HL-60 (cell line): ENCODE results near the gene SCYGR3.

Experiments
- DNase-seq, 2 experiments: peaks; one replicate each; pipeline ENCODE4 v3.0.0-alpha.2; 2010 to 2020; ENCODE audit warnings: low read depth in 1 of 2, low spot score in 1 of 2
- H3K27ac ChIP-seq: fragments of 250-450 bp; sonication (Bioruptor Pico); replicated peaks from 2 replicates; pipeline ENCODE4 v1.5.1; 2020; ENCODE audit warnings: mild to moderate bottlenecking, moderate library complexity
- H3K27me3 ChIP-seq: fragments of 250-450 bp; sonication (Bioruptor Pico); 2 replicates; pipeline ENCODE4 v1.5.1; 2021; ENCODE audit warnings: mild to moderate bottlenecking, moderate library complexity; ENCODE audit not compliant: insufficient read depth, poor library complexity, severe bottlenecking
- H3K4me3 ChIP-seq: replicated peaks from 2 replicates; pipeline ENCODE4 v1.5.1; 2011; ENCODE audit warnings: mild to moderate bottlenecking, control low read depth, low read length; ENCODE audit not compliant: insufficient read depth
- CTCF ChIP-seq: IDR thresholded peaks from one replicate; pipeline ENCODE4 v1.5.1; 2011; ENCODE audit warnings: low read length, control low read depth, inconsistent platforms; ENCODE audit not compliant: insufficient read depth
- GABPA ChIP-seq: IDR thresholded peaks from 2 replicates; pipeline ENCODE4 v1.6.1; 2012; ENCODE audit warnings: low read depth
- POLR2AphosphoS5 ChIP-seq: IDR thresholded peaks from 2 replicates; pipeline ENCODE4 v1.6.1; 2012; ENCODE audit warnings: low read depth
- REST ChIP-seq: IDR thresholded peaks from 2 replicates; pipeline ENCODE4 v1.6.1; 2012; ENCODE audit warnings: low read depth; ENCODE audit not compliant: insufficient replicate concordance
- SPI1 ChIP-seq: IDR thresholded peaks from 2 replicates; pipeline ENCODE4 v1.6.1; 2012; ENCODE audit warnings: low read depth, mild to moderate bottlenecking, borderline replicate concordance

Gene SCYGR3

GRCh38 chr2:227626580-227627151 lies 12.0 kb upstream of the SCYGR3 start:
- no peak for DNase-seq
- TF ChIP-seq REST (no peak), SPI1 (no peak), POLR2AphosphoS5 (no peak)
- no peak overlapping the region for H3K4me3 ChIP-seq
- H3K27me3 ChIP-seq, result peaks cover 8% of the 10 kb centered on the region
- no peak overlapping the region for H3K27ac ChIP-seq

GRCh38 chr2:227625420-227625819 lies 10.8 kb upstream of the SCYGR3 start:
- H3K27ac ChIP-seq, result no peak overlapping the region
- no peak for TF ChIP-seq POLR2AphosphoS5
- TF ChIP-seq SPI1, result no peak
- TF ChIP-seq REST, result no peak
- no peak for TF ChIP-seq GABPA
- TF ChIP-seq CTCF, result no peak
- H3K4me3 ChIP-seq, result no peak overlapping the region
- no peak for DNase-seq
- H3K27me3 ChIP-seq, result peaks cover 1% of the 10 kb centered on the region

GRCh38 chr2:227623226-227623625 lies 8.6 kb upstream of the SCYGR3 start:
- no peak for DNase-seq
- H3K27ac ChIP-seq, result no peak overlapping the region

More at GRCh38 chr2:227623226-227623625, 8.6 kb upstream of the SCYGR3 start:
- no peak overlapping the region for H3K4me3 ChIP-seq
- H3K27me3 ChIP-seq, result no peaks in the 10 kb centered on the region
- TF ChIP-seq REST, result no peak
- no peak for TF ChIP-seq SPI1
- TF ChIP-seq GABPA, result no peak
- TF ChIP-seq POLR2AphosphoS5, result no peak
- no peak for TF ChIP-seq CTCF
